Adrenal gland (tissue), 12 donors: ENCODE results near the gene SLC37A1. TPM values are rescaled to one million over a fixed set of nuclear protein-coding genes. Genes with fewer than 3 reads are reported as not detected.

ENCODE experiments used
- DNase-seq, 7 donors: peaks; one replicate each; pipeline ENCODE4 v3.0.0-alpha.2; 2019 to 2020
- H3K27ac ChIP-seq, 5 donors: fragments of 200-600 bp; sonication (generic) in 4 of 5; 1 replicate in 3 of 5; 2 replicates in 2 of 5; pipeline versions ENCODE4 v1.5.1 to v1.8.0; 2016 to 2020; ENCODE audit warnings: mild to moderate bottlenecking in 1 of 5
- H3K27me3 ChIP-seq: fragments of 200-600 bp; 2 replicates; pipeline ENCODE4 v1.8.0; 2021
- H3K36me3 ChIP-seq, 2 donors: fragments of 200-600 bp; replicated peaks in 1 of 2; 1 replicate in 1 of 2; 2 replicates in 1 of 2; pipeline versions ENCODE4 v1.5.1 to v1.8.0; 2018 to 2022
- H3K4me1 ChIP-seq, 2 donors: fragments of 200-600 bp; replicated peaks in 1 of 2; 1 replicate in 1 of 2; 2 replicates in 1 of 2; pipeline versions ENCODE4 v1.5.1 to v1.8.0; 2018 to 2021
- H3K4me3 ChIP-seq, 4 donors: fragments of 200-600 bp; sonication (generic) in 3 of 4; one replicate each; pipeline ENCODE4 v1.5.1; 2016 to 2018
- H3K9me3 ChIP-seq, 3 donors: fragments of 200-600 bp; sonication (generic) in 1 of 3; replicated peaks in 1 of 3; 1 replicate in 2 of 3; 2 replicates in 1 of 3; pipeline versions ENCODE4 v1.5.1 to v1.8.0; 2016 to 2021
- CTCF ChIP-seq, 6 experiments: fragments of 450-650 bp in 4 of 6; fragments of 200-600 bp in 2 of 6; sonication (generic) in 1 of 6; IDR thresholded peaks; 1 replicate in 5 of 6; 2 replicates in 1 of 6; pipeline versions ENCODE4 v1.5.1 to v1.8.0; 2016 to 2021; ENCODE audit warnings: antibody characterized with exemption in 6 of 6, mild to moderate bottlenecking in 2 of 6, moderate library complexity in 1 of 6
- POLR2A ChIP-seq, 2 donors: fragments of 450-650 bp; IDR thresholded peaks; one replicate each; pipeline ENCODE4 v1.6.1; 2017; ENCODE audit warnings: antibody characterized with exemption in 2 of 2, mild to moderate bottlenecking in 2 of 2, moderate library complexity in 1 of 2
- WGBS, 4 donors: extraction: QIAGEN DNeasy Blood & Tissue Kit in 2 of 4; methylation state at CpG; one replicate each; pipeline versions ENCODE4 v1.1.5 to v1.1.7; 2013 to 2017; 5-methylcytosine and 5-hydroxymethylcytosine counted together
- intact Hi-C, 2 donors: fragments of 100-400 bp; cut with DNase I; formaldehyde crosslinking; loops; one replicate each; pipeline versions ENCODE4 v1.14.1 to v1.15.0; 2022 to 2023
- polyA plus RNA-seq, 3 donors: library from polyadenylated mRNA; stranded (reverse); fragments of 200-250 nt in 2 of 3; fragments of 350-450 nt in 1 of 3; fragmentation: Illumina TruSeq in 1 of 3; extraction: RNeasy Lipid Tissue Mini Kit (QIAGEN cat#74804) in 1 of 3; gene quantifications; one replicate each; pipeline ENCODE4 v1.2.3, GENCODE V29; 2013 to 2014
- total RNA-seq, 9 donors: library from RNA; depleted of rRNA in 4 of 9; stranded (reverse); fragments of >200 nt in 4 of 9; fragments of 120-200 nt in 1 of 9; fragmentation: NEBNext Ultra II Directional in 1 of 9; extraction: Animal tissue kit (Norgen Biotek cat#: 25700) in 1 of 9; gene quantifications; one replicate each; pipeline versions ENCODE4 v1.1.0 to v1.2.4, GENCODE V29; 2013 to 2023
- donor health status: healthy with polysubstance abuse.
- donor health status: Bipolar disorder and iron deficiency.
- donor health status: DM: yes; HTN: yes; CAD: no.
- donor health status: DM: no; HTN: no; CAD: no.
- donor health status: DM: no; HTN: no; CAD: no.
- donor health status: DM: yes; HTN: yes; CAD: no.

Gene SLC37A1
- total and polyA plus RNA-seq, 12 donors = 4.8 to 27.2 (median 16.3) TPM

- WGBS, 4 donors = 77 to 86% (median 79%) methylated on average over 5 of the region's 5 CpGs
- TF ChIP-seq POLR2A (IDR thresholded peaks at IDR 0.05) (no peak), CTCF (IDR thresholded peaks at IDR 0.05) (no peak)
- H3K27me3 ChIP-seq = no peaks in the 10 kb centered on the region
- intact Hi-C loops = no loop called here
- no peaks in the 10 kb centered on the region for H3K36me3 ChIP-seq
- no peaks in the 10 kb centered on the region for H3K9me3 ChIP-seq
- H3K4me3 ChIP-seq = no peak overlapping the region
- no peaks in the 10 kb centered on the region for H3K4me1 ChIP-seq
- no peak overlapping the region for H3K27ac ChIP-seq
- DNase-seq = peak in 1 of 7 donors; percentile 2
Observed at GRCh38 chr21:42607525-42608102, 94.0 kb downstream of the SLC37A1 start.

- H3K4me1 ChIP-seq = no peaks in the 10 kb centered on the region
- no peaks in the 10 kb centered on the region for H3K36me3 ChIP-seq
- H3K27me3 ChIP-seq = no peaks in the 10 kb centered on the region
- DNase-seq = no peak
- no peak overlapping the region for H3K4me3 ChIP-seq
- WGBS, 4 donors = 68 to 82% (median 75%) methylated on average over 4 of the region's 4 CpGs
- TF ChIP-seq POLR2A (IDR thresholded peaks at IDR 0.05) (no peak), CTCF (IDR thresholded peaks at IDR 0.05) (no peak)
- intact Hi-C loops = no loop called here
- no peak overlapping the region for H3K27ac ChIP-seq
- H3K9me3 ChIP-seq = no peaks in the 10 kb centered on the region
Observed at GRCh38 chr21:42608446-42608845, 94.8 kb downstream of the SLC37A1 start.

GRCh38 chr21:42609811-42610210, 96.2 kb downstream of the SLC37A1 start:
- no peaks in the 10 kb centered on the region for H3K9me3 ChIP-seq
- no peaks in the 10 kb centered on the region for H3K36me3 ChIP-seq
- H3K27me3 ChIP-seq = no peaks in the 10 kb centered on the region
- intact Hi-C loops = no loop called here
- 93 to 97% (median 97%) methylated on average over 2 of the region's 2 CpGs; no CpG with 5 or more reads in 1 of the 4 donors for WGBS, 4 donors
- DNase-seq = peak in 1 of 7 donors; percentile 12
- no peak overlapping the region for H3K27ac ChIP-seq
- H3K4me1 ChIP-seq = no peaks in the 10 kb centered on the region
- TF ChIP-seq POLR2A (IDR thresholded peaks at IDR 0.05) (no peak), CTCF (IDR thresholded peaks at IDR 0.05) (no peak)
- no peak overlapping the region for H3K4me3 ChIP-seq

GRCh38 chr21:42611852-42612251, 98.2 kb downstream of the SLC37A1 start:
- Histone ChIP-seq H3K4me1 (no peaks in the 10 kb centered on the region), H3K36me3 (no peaks in the 10 kb centered on the region), H3K27ac (no peak overlapping the region), H3K27me3 (peaks cover 5% of the 10 kb centered on the region), H3K9me3 (no peaks in the 10 kb centered on the region), H3K4me3 (no peak overlapping the region)
- no peak for DNase-seq
- 86 to 87% (median 86%) methylated on average over 3 of the region's 3 CpGs for WGBS, 4 donors
- intact Hi-C loops = no loop called here
- TF ChIP-seq POLR2A (IDR thresholded peaks at IDR 0.05) (no peak), CTCF (IDR thresholded peaks at IDR 0.05) (no peak)
